Muscle of leg (tissue), 11 donors: ENCODE data around the gene KRTAP10-4. TPM values are rescaled to one million over a fixed set of nuclear protein-coding genes. Genes with fewer than 3 reads are reported as not detected.

Experiments used
- DNase-seq: peaks from one replicate; pipeline ENCODE4 v3.0.0; 2013
- H3K27ac ChIP-seq: one replicate; pipeline ENCODE4 v1.5.1; 2013; ENCODE audit warnings: mild to moderate bottlenecking, low read length, control low read depth
- H3K27me3 ChIP-seq: one replicate; pipeline ENCODE4 v1.6.1; 2013; ENCODE audit warnings: low read length; ENCODE audit not compliant: control insufficient read depth, insufficient read depth
- H3K36me3 ChIP-seq: one replicate; pipeline ENCODE4 v1.6.1; 2013; ENCODE audit warnings: low read length; ENCODE audit not compliant: control insufficient read depth, insufficient read depth
- H3K4me1 ChIP-seq: one replicate; pipeline ENCODE4 v1.6.1; 2013; ENCODE audit warnings: low read length; ENCODE audit not compliant: control insufficient read depth, insufficient read depth
- H3K4me3 ChIP-seq: one replicate; pipeline ENCODE4 v1.5.1; 2013; ENCODE audit warnings: low read length, control low read depth
- H3K9me3 ChIP-seq: replicated peaks from 2 replicates; pipeline ENCODE4 v1.6.1; 2013; ENCODE audit warnings: low read depth, low read length; ENCODE audit not compliant: control insufficient read depth
- WGBS: methylation state at CpG from one replicate; pipeline ENCODE4 v1.1.5; 2013; ENCODE audit warnings: missing lambda C conversion rate; ENCODE audit not compliant: insufficient coverage; 5-methylcytosine and 5-hydroxymethylcytosine counted together
- polyA plus RNA-seq, 8 donors: library from polyadenylated mRNA; unstranded; fragments of 120-200 nt; gene quantifications; one replicate each; pipeline versions ENCODE4 v1.2.1 to v1.2.3, GENCODE V29; 2013; ENCODE audit warnings: inconsistent platforms in 1 of 8, low replicate concordance in 1 of 8; ENCODE audit not compliant: insufficient read length in 8 of 8, insufficient read depth in 1 of 8
- total RNA-seq: library from RNA; stranded (reverse); fragments of 120-200 nt; gene quantifications from one replicate; pipeline ENCODE4 v1.2.4, GENCODE V29; 2013

The KRTAP10-4 gene
- total and polyA plus RNA-seq, 9 donors: not detected

DNA sequence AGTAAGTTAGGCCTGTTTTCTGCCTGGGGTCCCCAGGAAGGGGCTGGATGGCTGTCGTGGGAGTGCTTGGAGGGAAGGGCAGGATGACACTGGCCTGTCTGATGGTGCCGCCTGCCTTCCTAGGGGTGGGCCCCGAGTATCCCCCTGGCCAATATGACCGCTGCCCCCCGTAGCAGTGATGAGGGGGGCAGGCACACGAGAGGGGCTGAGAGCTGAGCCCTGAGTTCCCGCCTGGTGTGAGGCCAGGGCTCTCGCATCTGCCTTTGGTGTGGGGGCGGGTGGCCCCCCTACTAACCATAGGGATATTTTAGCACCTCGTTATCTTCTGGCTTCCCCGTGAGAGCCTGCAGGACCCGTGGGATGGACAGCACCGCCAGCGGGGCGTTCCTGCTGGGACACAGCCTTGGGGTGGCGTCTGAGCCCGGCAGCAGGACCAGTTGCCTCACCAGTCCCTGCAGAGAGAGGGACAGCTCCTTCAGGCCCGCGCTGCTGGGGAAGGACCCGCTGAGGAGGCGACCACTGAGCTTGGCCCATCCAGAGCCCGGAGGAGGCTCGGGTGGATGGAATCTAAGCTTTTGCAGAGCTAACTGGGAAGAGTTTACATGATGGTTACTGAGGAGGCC, 43.9 kb upstream of the KRTAP10-4 start:
- DNase-seq: no peak
- H3K36me3 ChIP-seq: no peaks in the 10 kb centered on the region
- H3K27ac ChIP-seq: no peak overlapping the region
- WGBS: 66% methylated on average over 19 of the region's 23 CpGs
- H3K27me3 ChIP-seq: peaks cover 2% of the 10 kb centered on the region
- H3K9me3 ChIP-seq: no peaks in the 10 kb centered on the region
- no peak overlapping the region for H3K4me3 ChIP-seq
- peaks cover 10% of the 10 kb centered on the region for H3K4me1 ChIP-seq

DNA sequence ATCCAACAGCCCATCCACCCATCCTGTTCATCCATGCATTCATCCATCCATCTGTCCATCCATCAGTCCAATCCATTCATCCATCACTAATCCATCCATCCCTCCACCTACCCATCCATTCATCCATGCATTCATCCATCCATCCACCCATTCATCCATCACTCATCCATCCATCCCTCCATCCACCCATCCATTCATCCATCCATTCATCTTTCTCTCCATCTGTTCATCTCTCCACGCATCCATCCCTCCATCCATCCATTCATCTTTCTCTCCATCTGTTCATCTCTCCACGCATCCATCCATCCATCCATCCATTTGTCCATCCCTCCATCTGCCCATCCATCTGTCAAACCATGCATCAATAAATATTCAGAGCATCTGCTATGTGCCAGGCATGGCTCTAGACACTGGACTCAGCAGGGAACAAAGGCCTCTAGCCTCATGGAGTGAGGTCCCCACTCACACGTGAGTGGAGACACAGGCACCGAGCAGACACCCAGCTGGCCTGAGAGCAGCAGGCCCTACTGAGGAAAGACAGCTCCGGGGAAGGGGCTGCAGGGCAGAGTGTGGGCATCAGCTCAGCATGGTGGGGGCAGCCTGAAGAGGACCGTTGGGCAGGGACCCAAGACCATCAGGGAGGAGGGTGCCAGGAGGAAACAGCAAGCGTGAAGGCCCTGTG, 43.2 kb upstream of the KRTAP10-4 start:
- no peaks in the 10 kb centered on the region for H3K9me3 ChIP-seq
- H3K4me3 ChIP-seq: no peak overlapping the region
- 82% methylated on average over 7 of the region's 7 CpGs for WGBS
- no peaks in the 10 kb centered on the region for H3K36me3 ChIP-seq
- peaks cover 2% of the 10 kb centered on the region for H3K27me3 ChIP-seq
- H3K4me1 ChIP-seq: peaks cover 10% of the 10 kb centered on the region
- H3K27ac ChIP-seq: no peak overlapping the region
- DNase-seq: no peak

DNA sequence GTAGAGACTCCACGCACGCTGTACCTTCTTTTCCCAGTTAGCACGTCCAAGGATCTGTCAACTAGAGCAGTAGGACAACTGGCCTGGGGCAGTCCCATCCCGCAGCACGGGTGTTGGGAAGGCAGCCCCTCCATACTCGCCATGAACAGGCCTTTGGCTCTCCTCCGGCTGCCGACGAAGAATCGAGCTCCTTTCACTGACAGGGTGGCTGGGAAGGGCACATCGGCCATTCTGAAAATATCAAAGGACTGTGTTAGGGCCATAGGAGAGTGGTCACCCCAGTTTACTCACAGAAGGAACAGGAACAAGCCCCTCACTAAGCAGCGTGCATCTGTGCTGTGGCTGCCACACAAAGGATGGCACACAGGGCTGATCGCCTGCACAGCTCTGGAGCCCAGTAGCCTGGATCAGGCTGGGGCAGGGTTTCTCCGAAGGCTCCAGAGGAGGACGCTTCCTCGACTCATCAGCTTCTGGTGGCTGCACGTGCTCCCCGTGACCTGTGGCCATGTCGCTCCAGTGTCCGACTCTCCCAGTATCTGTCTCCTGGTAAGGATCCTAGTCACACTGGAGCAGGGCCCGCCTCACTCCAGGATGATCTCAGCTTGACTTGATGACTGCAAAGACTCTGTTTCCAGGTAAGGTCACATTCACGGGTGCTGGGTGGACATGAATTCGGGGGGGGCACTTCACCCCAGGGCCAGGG, 42.5 kb upstream of the KRTAP10-4 start:
- no peaks in the 10 kb centered on the region for H3K9me3 ChIP-seq
- peaks cover 10% of the 10 kb centered on the region for H3K4me1 ChIP-seq
- H3K27ac ChIP-seq: no peak overlapping the region
- H3K4me3 ChIP-seq: no peak overlapping the region
- H3K27me3 ChIP-seq: peaks cover 2% of the 10 kb centered on the region
- no peak for DNase-seq
- no peaks in the 10 kb centered on the region for H3K36me3 ChIP-seq
- WGBS: 89% methylated on average over 22 of the region's 23 CpGs

- peaks cover 10% of the 10 kb centered on the region for H3K4me1 ChIP-seq
- no peaks in the 10 kb centered on the region for H3K9me3 ChIP-seq
- no peak overlapping the region for H3K4me3 ChIP-seq
- no peak overlapping the region for H3K27ac ChIP-seq
- H3K27me3 ChIP-seq: peaks cover 2% of the 10 kb centered on the region
- DNase-seq: peak; percentile 37
- no peaks in the 10 kb centered on the region for H3K36me3 ChIP-seq
- WGBS: 60% methylated on average over 25 of the region's 30 CpGs
Measured at GRCh38 chr21:44531606-44532564, 41.6 kb upstream of the KRTAP10-4 start.

- H3K4me3 ChIP-seq: no peak overlapping the region
- peaks cover 10% of the 10 kb centered on the region for H3K4me1 ChIP-seq
- no peaks in the 10 kb centered on the region for H3K36me3 ChIP-seq
- 80% methylated on average over 15 of the region's 16 CpGs for WGBS
- H3K27me3 ChIP-seq: peaks cover 2% of the 10 kb centered on the region
- no peaks in the 10 kb centered on the region for H3K9me3 ChIP-seq
- H3K27ac ChIP-seq: no peak overlapping the region
- no peak for DNase-seq
Measured at GRCh38 chr21:44532712-44533111, 40.8 kb upstream of the KRTAP10-4 start.

- H3K27ac ChIP-seq: no peak overlapping the region
- H3K4me1 ChIP-seq: peaks cover 10% of the 10 kb centered on the region
- no peak for DNase-seq
- WGBS: 88% methylated on average over 34 of the region's 37 CpGs
- peaks cover 2% of the 10 kb centered on the region for H3K27me3 ChIP-seq
- no peaks in the 10 kb centered on the region for H3K9me3 ChIP-seq
- no peaks in the 10 kb centered on the region for H3K36me3 ChIP-seq
- H3K4me3 ChIP-seq: no peak overlapping the region
Measured at GRCh38 chr21:44533121-44533890, 40.2 kb upstream of the KRTAP10-4 start.

GRCh38 chr21:44533891-44534627, 39.5 kb upstream of the KRTAP10-4 start:
- Histone ChIP-seq H3K9me3 (no peaks in the 10 kb centered on the region), H3K36me3 (no peaks in the 10 kb centered on the region), H3K27ac (no peak overlapping the region), H3K27me3 (peaks cover 2% of the 10 kb centered on the region), H3K4me3 (no peak overlapping the region), H3K4me1 (peaks cover 10% of the 10 kb centered on the region)
- 93% methylated on average over 8 of the region's 21 CpGs for WGBS
- DNase-seq: no peak

DNA sequence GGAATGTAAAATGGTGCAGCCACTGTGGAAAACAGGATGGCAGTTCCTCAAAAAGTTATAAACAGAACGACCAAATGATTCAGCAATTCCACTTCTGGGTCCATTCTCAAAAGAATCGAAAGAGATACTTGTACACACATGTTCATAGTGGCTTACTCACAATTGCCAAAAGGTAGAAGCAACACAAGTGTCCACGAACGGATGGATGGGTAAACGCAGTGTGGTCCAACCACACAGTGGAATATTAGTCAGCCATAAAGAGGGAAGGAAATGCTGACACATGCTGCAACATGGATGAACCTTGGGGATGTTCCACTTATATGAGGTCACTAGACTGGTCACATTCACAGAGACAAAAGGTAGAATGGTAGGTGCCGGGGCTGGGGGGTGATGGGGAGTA, 38.8 kb upstream of the KRTAP10-4 start:
- Histone ChIP-seq H3K27me3 (peaks cover 2% of the 10 kb centered on the region), H3K4me1 (peaks cover 10% of the 10 kb centered on the region), H3K36me3 (no peaks in the 10 kb centered on the region), H3K9me3 (no peaks in the 10 kb centered on the region), H3K27ac (no peak overlapping the region), H3K4me3 (no peak overlapping the region)
- WGBS: 94% methylated on average over 5 of the region's 6 CpGs
- no peak for DNase-seq

GRCh38 chr21:44535963-44536362, 37.6 kb upstream of the KRTAP10-4 start:
- Histone ChIP-seq H3K27me3 (peaks cover 2% of the 10 kb centered on the region), H3K27ac (no peak overlapping the region), H3K4me3 (no peak overlapping the region), H3K9me3 (no peaks in the 10 kb centered on the region), H3K36me3 (no peaks in the 10 kb centered on the region), H3K4me1 (peaks cover 10% of the 10 kb centered on the region)
- DNase-seq: no peak
- 25% methylated on average over 6 of the region's 7 CpGs for WGBS
